ENCODE data around the gene FAM217A.

Gene FAM217A

GRCh38 chr6:4078691-4079471 is at the start of gene FAM217A:
Gene FAM217A (minus strand): TSS chr6:4079137. CDS start chr6:4077414, 1,723 bp downstream.
- TF ChIP-seq, protein P1, sequence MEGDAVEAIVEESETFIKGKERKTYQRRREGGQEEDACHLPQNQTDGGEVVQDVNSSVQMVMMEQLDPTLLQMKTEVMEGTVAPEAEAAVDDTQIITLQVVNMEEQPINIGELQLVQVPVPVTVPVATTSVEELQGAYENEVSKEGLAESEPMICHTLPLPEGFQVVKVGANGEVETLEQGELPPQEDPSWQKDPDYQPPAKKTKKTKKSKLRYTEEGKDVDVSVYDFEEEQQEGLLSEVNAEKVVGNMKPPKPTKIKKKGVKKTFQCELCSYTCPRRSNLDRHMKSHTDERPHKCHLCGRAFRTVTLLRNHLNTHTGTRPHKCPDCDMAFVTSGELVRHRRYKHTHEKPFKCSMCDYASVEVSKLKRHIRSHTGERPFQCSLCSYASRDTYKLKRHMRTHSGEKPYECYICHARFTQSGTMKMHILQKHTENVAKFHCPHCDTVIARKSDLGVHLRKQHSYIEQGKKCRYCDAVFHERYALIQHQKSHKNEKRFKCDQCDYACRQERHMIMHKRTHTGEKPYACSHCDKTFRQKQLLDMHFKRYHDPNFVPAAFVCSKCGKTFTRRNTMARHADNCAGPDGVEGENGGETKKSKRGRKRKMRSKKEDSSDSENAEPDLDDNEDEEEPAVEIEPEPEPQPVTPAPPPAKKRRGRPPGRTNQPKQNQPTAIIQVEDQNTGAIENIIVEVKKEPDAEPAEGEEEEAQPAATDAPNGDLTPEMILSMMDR (IDR thresholded peaks at IDR 0.05; ENCODE audit: insufficient read depth, low read depth, low read length, missing control alignments): no peak
- no peak for DNase-seq (ENCODE audit: low read depth)
- no peak within 1 kb of the TSS for H3K4me3 ChIP-seq (ENCODE audit: low read depth, low read length)

DNA sequence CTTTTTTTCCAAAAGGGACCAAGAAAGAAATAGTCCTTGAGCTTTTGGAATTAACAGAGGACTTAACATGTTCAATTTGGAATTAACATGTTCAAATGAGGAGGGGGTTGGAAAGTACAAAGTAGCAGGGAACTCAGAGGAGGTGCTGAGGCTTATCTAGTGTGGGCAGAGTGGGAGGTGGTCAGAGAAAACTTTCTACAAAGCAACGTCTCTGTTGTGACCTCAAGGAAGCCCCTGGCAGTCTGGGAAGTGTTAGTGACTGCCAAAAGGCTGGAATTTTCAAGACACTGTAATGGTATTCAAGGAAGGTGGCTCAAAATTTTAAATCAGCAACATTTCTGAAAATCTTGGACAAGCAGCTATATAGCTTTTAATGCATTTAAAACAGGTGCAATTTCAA is 49.1 kb upstream of the FAM217A start:
- H3K4me3 ChIP-seq (ENCODE audit: low read depth, low read length): no peak overlapping the region
- DNase-seq (ENCODE audit: low read depth): no peak
- TF ChIP-seq, protein P1 (IDR thresholded peaks at IDR 0.05; ENCODE audit: insufficient read depth, low read depth, low read length, missing control alignments): no peak

DNA sequence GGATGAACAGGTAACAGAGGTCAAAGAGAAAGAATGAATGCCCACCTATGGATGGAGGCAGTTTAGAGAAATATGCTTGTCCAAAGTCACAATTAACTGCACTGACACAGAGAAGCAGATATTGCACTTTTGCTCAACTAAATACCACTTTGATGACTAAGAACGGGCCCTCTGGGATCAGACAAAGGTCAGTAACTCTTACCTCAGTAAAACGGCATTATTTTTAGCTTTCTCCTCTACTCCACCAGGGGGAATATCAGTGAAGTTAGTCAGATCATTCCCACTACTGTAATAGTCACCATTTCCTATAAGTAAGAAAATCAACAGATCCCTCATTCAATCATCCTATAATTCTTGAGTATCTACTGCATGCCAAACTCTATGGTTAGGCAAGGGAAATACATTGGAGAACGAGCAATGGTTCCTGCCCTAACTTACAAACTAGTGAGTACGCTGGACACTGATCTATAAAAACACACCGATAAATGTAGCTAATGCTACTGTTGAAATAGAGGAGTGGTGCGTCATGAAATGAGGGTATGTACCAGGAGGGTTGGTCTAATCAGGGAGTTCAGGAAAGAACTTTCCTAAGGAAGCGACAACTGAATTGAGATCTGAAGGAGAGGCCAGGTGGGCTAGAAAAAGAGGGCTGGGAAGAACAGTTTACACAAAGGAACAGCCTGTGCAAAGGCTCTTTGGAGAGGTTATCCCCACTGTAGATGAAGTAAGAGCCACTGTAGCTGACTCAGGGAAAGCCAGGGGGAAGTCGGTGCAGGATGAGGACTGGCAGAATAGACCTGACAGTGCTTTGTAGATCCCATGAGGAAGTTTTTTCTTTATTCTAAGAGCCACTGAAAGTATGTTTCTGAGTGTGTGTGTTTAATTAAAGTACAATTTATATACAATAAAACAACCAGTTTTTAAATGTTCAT is 47.3 kb upstream of the FAM217A start:
- TF ChIP-seq, protein P1 (IDR thresholded peaks at IDR 0.05; ENCODE audit: insufficient read depth, low read depth, low read length, missing control alignments): no peak
- no peak overlapping the region for H3K4me3 ChIP-seq (ENCODE audit: low read depth, low read length)
- peak; percentile 3 for DNase-seq (ENCODE audit: low read depth)

DNA sequence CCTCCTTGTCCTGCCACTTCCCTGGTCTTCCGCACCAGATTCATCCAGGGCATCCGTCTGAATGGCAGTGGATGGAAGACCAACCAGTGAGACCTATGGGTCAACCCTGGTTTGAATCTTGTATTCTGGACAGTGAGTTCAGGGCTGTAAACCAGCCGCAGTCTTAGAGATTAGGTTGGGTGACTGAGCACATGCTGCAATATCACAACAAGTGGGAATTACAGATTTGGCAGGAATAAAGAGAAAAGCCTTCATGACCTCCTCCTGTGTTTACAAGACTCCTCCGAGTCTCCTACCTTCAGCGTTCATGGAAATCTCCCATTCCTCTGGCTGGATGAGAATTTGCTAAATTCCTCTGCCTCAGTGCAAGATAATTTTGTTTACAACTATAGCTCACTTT is 46.6 kb upstream of the FAM217A start:
- H3K4me3 ChIP-seq (ENCODE audit: low read depth, low read length): no peak overlapping the region

GRCh38 chr6:4124351-4124750 is 45.4 kb upstream of the FAM217A start:
- TF ChIP-seq, protein P1 (IDR thresholded peaks at IDR 0.05; ENCODE audit: insufficient read depth, low read depth, low read length, missing control alignments): no peak
- H3K4me3 ChIP-seq (ENCODE audit: low read depth, low read length): no peak overlapping the region
- DNase-seq (ENCODE audit: low read depth): no peak

More for the DNA sequence above, 46.6 kb upstream of the FAM217A start:
- DNase-seq (ENCODE audit: low read depth): no peak
- TF ChIP-seq, protein P1 (IDR thresholded peaks at IDR 0.05; ENCODE audit: insufficient read depth, low read depth, low read length, missing control alignments): no peak

GRCh38 chr6:4115741-4116140 is 36.8 kb upstream of the FAM217A start:
- DNase-seq (ENCODE audit: low read depth): no peak
- TF ChIP-seq, protein P1 (IDR thresholded peaks at IDR 0.05; ENCODE audit: insufficient read depth, low read depth, low read length, missing control alignments): no peak

More at GRCh38 chr6:4115741-4116140, 36.8 kb upstream of the FAM217A start:
- H3K4me3 ChIP-seq (ENCODE audit: low read depth, low read length): no peak overlapping the region

Data from GM12865 (cell line).